HG03135 (cell line): ENCODE data around the gene TNP2.

Experiments used
- ATAC-seq: cut with Tn5 transposase; IDR thresholded peaks from one replicate; pipeline ENCODE4 v1.9.1; 2021; ENCODE audit warnings: mild to moderate bottlenecking, moderate library complexity; ENCODE audit not compliant: unreplicated experiment

TNP2 gene

DNA sequence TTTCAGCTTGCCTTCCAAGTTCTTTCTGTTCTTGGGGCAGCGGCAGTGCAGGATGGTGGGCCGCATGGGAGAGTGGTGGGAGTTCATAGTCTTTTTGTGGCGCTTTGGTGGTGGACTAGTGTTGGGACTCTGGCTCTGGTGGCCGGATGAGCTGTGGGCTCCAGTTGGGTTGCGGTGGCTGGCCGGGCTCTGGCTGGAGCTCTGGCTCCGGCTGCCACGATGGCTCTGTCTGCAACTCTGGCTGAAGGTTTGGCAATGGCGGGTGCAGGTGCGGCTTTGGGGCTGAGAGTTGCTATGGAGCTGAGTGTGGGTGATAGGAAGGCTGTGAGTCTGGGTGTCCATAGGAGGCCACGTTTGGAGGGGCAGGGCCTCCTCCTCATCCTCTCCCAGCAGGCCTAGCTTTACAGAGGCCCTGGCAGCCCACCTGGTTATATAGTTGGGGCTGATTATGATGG, at the start of gene TNP2:
TNP2 (minus strand) TSS at position 405 of the 455 bp plus-strand sequence; CDS start at position 342, 63 bp downstream.
- no peak for ATAC-seq

DNA sequence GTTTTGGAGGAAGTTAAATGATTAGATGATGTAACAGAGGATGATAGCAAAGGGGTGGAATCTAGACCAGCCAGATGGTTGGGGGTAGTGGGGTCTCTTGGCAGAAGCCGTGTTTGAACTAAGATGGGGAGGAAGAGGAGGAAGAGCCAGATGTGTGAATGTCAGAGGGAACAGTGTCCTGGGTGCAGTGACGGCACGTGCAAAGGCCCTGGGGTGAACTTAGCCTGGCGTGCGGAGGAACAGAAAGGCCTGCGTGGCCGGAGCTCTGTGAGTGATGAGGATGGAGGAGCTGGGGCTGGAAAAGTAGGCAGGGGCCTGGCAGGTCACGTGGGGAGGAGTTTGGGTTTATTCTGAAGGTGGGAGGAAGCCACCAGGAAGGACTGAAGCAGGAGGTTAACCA, 49.7 kb upstream of the TNP2 start:
- no peak for ATAC-seq

DNA sequence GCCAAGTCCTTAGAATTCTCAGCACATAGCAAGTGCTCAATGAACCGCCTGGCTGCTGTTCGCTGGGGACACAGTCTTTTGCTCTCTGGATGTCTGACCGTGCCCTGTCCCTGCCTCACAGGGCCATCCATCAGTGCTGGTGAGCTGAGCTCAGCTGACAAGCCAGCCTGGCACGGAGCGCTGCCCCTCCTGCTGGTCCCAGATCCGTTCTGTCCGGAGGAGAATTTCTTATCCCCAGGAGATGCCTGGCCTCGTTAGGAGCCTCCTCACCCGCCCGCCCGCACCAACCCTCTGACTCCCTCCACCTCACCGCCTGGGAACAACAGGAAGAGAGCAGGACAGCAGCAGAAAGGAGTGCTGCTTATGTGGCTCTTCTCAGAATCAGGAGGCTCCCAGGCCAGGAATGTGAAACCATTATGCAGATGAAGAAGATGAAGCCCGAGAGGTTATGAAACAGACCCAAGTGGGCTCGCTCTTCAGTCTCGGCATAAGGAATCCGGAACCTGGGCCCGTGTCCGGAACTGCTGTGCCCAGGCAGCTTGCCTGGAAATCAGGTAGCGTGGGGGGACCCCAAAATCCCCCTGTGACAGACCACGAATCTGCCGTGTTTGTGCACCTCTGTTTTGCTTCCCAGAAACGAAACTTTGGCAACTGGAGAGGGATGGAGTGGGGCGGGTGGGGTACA, 47.3 kb upstream of the TNP2 start:
- no peak for ATAC-seq

DNA sequence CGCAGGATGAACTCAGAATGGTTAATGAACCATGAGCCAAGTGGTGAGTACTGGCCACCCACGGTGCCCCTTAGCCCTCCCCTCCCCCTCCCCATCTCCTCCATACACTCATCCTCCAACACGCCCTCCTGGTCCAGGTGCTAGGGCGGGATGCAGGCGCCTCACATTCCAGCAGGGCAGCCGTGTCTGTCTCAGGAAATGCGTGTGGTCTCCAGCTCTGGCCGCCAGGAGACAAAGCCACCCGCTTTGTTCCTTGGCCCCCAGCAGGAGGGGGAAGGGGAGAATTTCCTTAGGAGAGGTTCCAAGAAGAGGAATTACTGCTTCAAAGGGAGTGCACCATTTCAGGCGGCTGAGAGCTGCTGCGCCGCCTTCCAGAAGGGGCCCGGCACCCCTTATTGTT, 46.4 kb upstream of the TNP2 start:
- no peak for ATAC-seq

DNA sequence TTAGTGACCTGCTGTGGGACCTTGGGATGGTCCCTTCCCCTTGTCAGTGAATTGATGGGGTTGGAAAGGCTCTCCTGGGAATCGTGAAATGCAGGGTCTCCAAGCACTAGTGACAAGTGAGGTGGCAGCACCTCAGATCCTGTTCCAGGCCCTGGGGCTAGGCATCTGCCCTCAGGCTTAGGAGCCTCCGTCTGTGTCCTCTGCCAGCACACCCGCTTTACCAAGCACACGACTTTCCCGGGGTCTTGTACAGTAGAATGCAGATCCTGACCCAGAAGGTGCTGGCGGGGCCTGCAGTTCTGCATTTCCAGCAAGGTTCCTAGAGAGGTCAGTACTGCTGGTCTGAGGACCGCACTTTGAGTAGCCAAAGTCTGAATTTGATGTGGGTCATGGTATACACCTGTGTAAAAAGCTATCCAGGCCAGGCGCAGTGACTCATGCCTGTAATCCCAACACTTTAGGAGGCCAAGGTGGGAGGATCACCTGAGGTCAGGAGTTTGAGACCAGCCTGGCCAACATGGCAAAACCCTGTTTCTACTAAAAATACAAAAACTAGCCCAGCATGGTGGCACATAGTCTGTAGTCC, 45.3 kb upstream of the TNP2 start:
- ATAC-seq, result no peak

DNA sequence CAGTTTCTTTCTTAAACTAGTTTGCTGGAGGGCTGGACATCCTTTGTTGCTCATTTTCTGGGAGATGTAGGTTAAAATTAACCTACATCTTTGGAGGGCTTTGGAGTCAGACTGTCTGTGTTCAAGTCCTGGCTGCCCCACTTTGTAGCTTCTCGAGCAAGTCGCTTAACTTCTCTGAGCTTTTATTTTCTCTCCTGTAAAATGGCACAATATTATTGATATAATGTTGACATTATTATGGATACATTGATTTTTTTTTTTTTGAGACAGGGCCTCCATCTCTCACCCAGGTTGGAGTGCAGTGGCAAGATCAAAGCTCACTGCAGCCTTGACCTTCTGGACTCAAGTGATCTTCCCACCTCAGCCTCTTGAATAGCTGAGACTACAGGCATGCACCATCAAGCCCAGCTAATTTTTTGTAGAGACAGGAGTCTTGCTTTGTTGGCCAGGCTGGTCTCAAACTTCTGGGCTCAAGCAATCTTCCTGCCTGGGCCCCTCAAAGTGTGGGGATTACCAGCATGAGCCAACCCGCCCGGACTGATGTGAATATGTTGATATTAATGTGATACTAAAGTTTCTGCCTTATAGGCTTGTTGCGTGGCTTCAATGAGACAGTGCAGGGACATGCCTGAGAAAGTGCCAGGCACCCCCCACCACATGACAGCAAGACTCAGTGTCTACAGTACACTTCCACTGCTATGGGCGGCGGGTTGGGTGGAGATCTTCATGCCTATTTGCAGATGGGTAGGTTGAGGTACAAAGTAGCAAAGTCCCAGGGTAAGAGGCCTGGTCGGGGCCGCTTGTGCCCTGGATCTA, 44.6 kb upstream of the TNP2 start:
- no peak for ATAC-seq

DNA sequence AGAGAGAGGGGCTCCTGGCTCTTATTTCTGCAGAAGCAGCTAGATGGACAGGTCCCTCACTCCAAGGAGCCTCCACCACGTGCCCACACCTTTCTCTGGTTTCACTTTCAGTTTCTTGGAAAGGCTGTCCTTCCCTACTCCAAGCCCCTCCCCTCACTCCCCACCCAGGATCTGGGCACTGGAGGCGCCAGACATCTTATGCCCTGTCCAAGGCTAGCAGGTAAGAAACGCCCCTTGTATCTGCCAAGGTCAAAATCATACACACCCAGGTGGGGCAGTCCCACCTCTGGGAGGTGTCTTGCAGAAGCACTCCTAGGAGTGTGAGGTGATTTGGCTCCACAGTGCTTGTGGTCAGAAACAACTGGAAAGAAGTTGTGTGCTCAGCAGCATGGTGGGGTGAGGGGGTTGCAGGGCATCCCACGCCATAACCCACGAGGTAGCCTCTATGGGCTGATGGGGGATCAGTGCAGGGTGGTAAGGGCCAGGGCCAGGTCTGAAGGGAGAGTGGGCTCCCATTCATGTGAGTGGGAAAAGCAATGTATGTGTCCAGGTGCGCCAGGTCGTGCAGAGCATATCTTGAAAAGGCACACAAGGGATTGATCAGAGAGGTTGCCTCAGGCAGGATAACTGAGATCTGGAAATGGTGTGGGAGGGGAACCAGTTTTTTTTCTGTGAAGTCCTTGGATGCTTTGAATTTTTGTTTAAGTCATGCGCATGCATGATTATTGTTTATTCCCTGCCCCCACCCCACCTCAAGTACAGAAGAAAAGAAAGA, 43.8 kb upstream of the TNP2 start:
- ATAC-seq, result no peak

DNA sequence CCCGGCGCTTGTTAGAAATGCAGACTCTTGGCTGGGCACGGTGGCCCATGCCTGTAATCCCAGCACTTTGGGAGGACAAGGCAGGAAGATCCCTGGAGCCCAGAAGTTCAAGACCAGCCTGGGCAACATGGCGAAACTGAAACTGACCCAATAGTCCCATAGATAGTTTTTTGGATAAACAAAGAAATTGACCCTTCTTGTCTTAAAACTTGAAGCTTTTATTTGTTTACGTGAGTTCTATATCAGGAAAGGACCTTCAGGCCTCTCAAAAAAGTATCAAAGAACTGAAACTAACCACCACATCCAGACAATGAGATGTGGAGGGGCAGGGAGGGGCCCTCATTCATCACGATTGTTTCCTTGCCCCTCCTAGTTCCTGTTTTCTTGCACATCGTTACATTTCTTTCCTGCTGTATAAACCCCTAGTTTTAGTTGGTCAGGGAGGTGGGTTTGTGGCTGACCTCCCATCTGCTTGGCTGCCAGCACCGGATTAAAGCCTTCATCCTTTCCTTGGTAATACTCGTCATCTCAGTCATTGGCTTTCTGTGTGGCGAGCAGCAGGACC, 42.0 kb upstream of the TNP2 start:
- ATAC-seq, result peak; percentile 42

DNA sequence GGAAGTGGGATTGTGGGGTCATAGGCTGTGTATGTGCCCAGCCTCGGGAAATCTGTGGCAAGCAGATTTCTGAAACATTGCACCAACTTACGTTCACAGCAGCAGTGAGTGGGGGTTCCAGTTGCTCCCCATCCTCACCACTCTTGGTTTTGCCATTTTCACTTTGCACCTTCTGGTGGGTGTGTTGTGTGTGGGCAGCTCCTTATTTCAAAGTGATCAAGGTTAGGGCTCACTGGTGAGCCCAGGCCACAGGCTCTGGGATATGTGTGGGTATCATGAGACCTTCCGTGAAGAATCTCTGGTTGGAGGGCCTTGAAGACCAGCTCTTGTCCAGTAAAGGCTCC, 41.5 kb upstream of the TNP2 start:
- ATAC-seq, result no peak

DNA sequence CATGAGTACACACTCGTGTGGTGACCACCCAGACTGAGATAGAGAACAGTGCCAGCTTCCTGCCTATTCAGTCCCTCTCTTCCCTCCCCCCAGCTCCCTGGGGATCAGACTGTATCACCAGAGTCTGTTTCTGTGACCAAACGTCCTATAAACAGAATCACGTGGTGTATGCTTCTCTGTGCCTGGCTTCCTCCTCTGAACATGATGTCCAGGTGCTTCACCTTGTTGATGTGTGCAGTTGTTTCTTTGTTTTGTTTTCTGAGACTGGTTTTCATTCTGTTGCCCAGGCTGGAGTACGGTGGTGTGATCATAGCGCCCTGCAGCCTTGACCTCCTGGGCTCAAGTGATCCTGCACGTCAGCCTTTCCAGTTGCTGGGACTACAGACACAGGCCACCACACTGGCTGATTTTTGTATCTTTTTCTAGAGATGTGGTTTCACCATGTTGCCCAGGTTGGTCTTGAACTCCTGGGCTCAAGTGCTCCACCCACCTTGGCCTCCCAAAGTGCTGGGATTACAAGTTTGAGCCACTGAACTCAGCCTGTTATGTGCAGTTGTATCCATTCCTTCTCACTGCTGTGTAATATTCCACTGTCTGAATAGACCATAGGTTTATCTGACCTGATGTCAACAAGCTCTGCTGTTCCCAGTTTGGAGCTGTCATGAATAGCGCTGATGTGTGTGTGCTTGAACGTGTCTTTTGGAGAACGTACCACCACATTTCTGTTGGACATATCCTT, 40.9 kb upstream of the TNP2 start:
- ATAC-seq, result peak; percentile 51

DNA sequence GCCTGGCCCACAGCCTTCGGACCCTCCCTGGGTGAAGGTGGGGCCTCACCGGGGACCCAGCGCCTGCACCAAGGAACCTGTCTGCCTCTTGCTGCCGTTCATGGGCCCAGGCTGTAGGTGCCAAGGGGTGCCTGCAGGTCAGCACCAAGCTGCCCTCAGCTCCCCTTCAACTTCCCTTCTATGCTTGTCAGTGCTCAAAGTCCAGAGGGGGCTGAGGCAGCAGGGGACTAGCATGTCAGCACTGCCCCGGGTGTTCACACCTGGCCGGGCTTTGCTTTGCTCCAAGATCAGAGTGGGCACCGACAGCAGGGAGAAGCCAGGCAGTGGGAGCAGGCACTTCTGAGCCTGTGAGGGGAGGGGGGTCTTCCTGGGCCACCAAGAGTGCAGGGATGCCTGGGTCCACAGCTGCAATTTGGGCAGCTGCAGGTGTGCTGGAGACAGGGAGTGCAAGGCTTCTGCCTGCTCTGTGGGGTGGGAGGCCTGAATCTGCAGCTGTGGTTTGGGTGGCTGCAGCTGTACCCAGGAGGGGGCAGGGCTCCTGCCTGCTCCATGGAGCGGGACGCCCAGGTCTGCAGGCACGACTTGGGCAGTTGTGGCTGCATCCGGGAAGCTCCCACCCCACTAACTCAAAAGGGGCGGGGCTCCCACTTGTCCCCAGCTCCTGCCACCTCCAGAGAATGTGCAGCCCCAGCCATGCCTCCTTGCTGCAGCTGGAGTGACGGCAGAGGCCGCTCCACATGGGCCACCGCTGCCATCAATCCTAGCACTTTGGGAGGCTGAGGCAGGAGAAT, 39.6 kb upstream of the TNP2 start:
- ATAC-seq, result no peak

DNA sequence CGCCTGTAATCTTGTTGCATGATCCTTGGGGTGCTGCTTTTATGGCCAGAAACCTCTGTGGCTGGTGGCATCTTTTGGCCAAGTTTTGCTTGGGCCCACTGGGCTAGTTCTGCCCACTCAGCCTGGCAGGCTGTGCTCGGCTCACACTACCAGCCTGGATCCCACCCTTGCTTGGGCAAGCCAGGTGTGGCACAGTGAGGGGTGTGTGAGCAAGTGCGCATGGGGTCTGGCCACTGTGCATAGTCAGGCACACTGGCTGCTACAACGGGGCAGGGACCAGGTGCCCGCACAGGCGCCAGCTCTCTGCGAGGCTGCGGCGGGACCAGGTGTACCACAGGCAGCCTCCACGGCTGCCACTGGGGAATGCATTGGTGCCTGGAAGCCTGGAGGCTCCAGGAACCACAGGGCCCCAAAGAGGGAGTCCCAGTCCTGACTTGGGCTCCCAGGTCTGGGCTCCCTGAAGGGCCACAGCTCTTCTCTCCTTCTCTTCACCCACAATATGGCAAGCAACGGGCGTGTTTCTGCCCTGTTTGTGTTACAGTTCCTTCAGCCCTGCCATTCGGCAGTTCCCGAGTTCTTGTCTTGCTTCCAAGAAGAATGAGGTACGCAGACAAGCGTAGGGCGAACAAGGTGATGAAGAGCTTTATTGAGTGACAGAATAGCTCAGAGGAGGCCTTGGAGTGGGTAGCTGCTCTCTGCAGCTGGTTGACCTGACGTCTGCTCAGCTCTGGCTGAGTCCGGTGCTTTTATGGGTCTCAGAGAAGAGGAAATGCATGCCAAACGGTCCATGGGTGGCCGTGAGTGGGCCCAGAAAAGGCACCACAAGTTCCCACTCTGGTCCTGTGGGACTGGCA, 38.7 kb upstream of the TNP2 start:
- no peak for ATAC-seq

DNA sequence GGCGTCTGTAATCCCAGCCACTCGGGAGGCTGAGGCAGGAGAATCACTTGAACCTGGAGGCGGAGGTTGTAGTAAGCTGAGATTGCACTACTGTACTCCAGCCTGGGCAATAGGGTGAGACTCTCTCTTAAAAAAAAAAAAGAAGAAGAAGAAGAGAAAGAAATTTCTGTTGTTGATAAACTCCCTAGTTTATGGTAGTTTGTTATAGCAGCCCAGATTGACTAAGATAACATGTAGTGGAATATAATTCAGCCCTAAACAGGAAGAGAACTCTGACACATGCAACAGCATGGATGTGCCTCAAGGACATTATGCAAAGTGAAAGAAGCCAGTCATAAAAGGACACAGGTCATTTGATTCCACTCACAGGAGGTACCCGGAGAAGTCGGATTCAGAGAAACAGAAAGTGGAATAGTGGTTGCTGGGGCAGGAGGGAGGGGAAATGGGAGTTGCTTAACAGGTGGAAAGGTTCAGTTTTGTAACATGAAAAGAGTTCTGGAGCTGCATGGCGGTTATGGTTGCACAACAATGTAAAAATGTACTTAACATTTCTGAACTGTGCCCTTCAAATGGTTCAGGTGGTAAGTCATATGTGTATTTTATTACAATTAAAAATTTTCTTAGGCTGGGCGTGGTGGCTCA, 38.0 kb upstream of the TNP2 start:
- no peak for ATAC-seq

DNA sequence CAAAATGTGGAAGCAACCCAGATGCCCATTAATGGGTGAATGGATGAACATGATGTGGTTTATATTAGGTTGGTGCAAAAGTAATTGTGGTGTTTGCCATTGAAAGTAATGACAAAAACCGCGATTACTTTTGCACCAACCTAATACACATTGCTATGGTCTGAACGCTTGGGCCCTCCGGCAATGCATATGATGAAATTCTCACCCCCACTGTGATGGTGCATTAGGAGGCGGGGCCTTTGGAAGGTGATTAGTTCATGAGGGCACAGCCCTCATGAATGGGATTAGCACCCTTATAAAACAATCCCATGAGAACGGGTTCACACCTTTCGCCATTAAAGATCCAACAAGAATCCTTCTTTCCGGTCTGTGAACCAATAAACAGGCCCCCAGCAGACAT, 37.3 kb upstream of the TNP2 start:
- ATAC-seq, result no peak

DNA sequence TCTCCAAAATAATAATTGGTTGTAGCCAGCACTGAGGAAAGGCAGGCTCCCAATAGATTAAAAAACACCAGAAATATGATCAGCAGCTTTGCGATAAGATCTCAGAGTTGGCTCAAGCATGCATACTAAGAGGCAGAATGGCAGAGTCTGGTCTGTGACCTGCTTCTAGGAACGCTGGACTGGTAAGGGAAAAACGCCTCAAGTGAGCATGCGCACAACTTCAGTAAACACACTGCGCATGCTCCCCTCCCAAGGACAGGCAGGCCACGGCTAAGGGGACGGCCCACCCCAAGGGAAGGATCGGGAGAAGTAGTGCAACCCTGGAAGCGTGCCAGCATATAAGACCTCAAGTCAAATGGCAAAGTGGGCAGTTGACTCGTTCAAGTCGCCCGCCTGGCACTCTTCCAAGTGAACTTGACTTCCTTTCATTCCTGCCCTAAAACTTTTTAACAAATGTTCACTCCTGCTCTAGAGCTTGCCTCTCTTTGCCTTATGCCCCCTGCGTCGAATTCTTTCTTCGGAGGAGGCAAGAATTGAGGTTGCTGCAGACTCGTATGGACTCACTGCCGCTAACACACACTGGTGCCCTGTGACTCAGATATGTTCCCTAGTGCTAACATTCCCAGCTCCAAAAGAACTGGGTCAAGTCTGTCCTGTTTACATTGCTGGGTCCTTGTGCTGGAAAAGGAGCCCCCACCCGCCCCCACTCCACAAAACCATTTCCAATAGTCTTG, 34.4 kb upstream of the TNP2 start:
- no peak for ATAC-seq

DNA sequence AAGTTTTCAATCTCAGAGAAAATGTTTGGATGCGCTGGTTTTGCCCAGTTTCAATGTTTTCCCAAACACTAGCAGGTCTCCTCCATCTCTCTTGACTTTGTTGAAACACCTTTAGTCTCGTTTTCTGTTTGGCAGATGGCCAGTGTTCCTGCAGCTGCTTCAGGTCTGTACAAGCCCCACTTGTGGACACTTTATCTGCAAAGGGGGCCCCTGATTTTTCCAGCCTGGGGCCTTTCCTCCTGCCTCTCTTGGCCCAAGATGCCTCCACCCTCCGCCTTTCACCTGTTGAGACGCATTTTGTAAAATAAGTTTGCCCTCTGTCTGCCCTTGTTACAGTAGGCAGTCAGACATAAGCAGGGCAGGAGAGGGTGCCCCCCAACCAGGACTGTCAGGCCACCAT, 33.9 kb upstream of the TNP2 start:
- no peak for ATAC-seq
